ENCODE results near the gene UGT8.

The UGT8 gene

GRCh38 chr4:114690571-114690970 lies 92.0 kb downstream of the UGT8 start:
- no peak for DNase-seq (ENCODE audit: low read depth)

- no peak for DNase-seq (ENCODE audit: low read depth)
These were observed 93.3 kb downstream of the UGT8 start for GRCh38 chr4:114691865-114692264.

- no peak for DNase-seq (ENCODE audit: low read depth)
These were observed 94.4 kb downstream of the UGT8 start for GRCh38 chr4:114692958-114693357.

GRCh38 chr4:114694770-114695169 lies 96.2 kb downstream of the UGT8 start:
- no peak for DNase-seq (ENCODE audit: low read depth)

- DNase-seq (ENCODE audit: low read depth), result no peak
These were observed 99.6 kb downstream of the UGT8 start for GRCh38 chr4:114698231-114698630.

- DNase-seq (ENCODE audit: low read depth), result no peak
These were observed 102.9 kb downstream of the UGT8 start for GRCh38 chr4:114701491-114701890.

- no peak for DNase-seq (ENCODE audit: low read depth)
These were observed 118.8 kb downstream of the UGT8 start for GRCh38 chr4:114717432-114717831.

- DNase-seq (ENCODE audit: low read depth), result no peak
These were observed 126.5 kb downstream of the UGT8 start for GRCh38 chr4:114725066-114725465.

- DNase-seq (ENCODE audit: low read depth), result no peak
These were observed 128.9 kb downstream of the UGT8 start for GRCh38 chr4:114727461-114727860.
